HepG2 (cell line): ENCODE measurements around the gene LTC4S. TPM values are rescaled to one million over a fixed set of nuclear protein-coding genes. Genes with fewer than 3 reads are reported as not detected.
A peak's percentile ranks its signal among the peaks of the same experiment; 100 is the strongest.

Source experiments
- ATAC-seq: fragments of 200-7000 bp; cut with Tn5 transposase; 3 replicates; pipeline ENCODE4 v1.9.1; 2020; ENCODE audit warnings: mild to moderate bottlenecking, moderate library complexity
- BruUV-seq: library from RNA; stranded (reverse); fragments of 400-500 nt; replicated peaks from 2 replicates; lab custom pipeline; 2021; lab: Mats Ljungman, UMichigan
- CTCF ChIA-PET: fragments of 300-600 bp; formaldehyde crosslinking; extraction: SDS; loops from one replicate; lab custom pipeline; 2021; ENCODE audit warnings: low total read pairs, inconsistent platforms, low intra/inter-chr PET ratio; lab: Yijun Ruan, JAX
- POLR2A ChIA-PET: fragments of 350-600 bp; sonication (Branson Sonifier 250); formaldehyde crosslinking; loops from one replicate; lab custom pipeline; 2020; ENCODE audit warnings: antibody characterized with exemption, inconsistent platforms; lab: Yijun Ruan, JAX
- DNase-seq: peaks from one replicate; pipeline ENCODE4 v3.0.0-alpha.2; 2015; ENCODE audit warnings: low spot score
- FAIRE-seq: peaks from 3 replicates; lab custom pipeline; 2011; peaks lifted over from hg19 to GRCh38; lab: Jason Lieb, UNC
- H2AFZ ChIP-seq: one replicate; pipeline ENCODE4 v1.6.1; 2011; ENCODE audit warnings: low read length, inconsistent platforms
- H3K27ac ChIP-seq: fragments of 300-600 bp; 3 replicates; pipeline ENCODE4 v1.8.0; 2011; ENCODE audit warnings: mixed run types, mild to moderate bottlenecking, mixed read lengths, low read length, inconsistent platforms; ENCODE audit not compliant: insufficient read depth; ENCODE audit errors: extremely low read length
- H3K27me3 ChIP-seq, 2 experiments: fragments of 200-600 bp in 1 of 2; 2 replicates in 1 of 2; 3 replicates in 1 of 2; pipeline versions ENCODE4 v1.6.0 to v1.8.0; 2011; ENCODE audit warnings: low read length in 2 of 2, mild to moderate bottlenecking in 2 of 2, moderate library complexity in 2 of 2, inconsistent platforms in 1 of 2; ENCODE audit not compliant: insufficient read depth in 2 of 2, control insufficient read depth in 1 of 2
- H3K36me3 ChIP-seq, 2 experiments: fragments of 200-600 bp in 1 of 2; replicated peaks in 1 of 2; 2 replicates in 1 of 2; 3 replicates in 1 of 2; pipeline versions ENCODE4 v1.5.1 to v1.8.0; 2011; ENCODE audit warnings: low read length in 2 of 2, inconsistent platforms in 1 of 2; ENCODE audit not compliant: insufficient read depth in 2 of 2, control insufficient read depth in 1 of 2
- H3K4me1 ChIP-seq: 2 replicates; pipeline ENCODE4 v1.5.1; 2012; ENCODE audit warnings: low read length, inconsistent platforms; ENCODE audit not compliant: insufficient read depth
- H3K4me2 ChIP-seq: 2 replicates; pipeline ENCODE4 v1.6.0; 2011; ENCODE audit warnings: low read depth, low read length, inconsistent platforms
- H3K4me3 ChIP-seq, 3 experiments: fragments of 200-600 bp in 1 of 3; sonication (generic), shearing (Covaris generic) in 1 of 3; replicated peaks in 1 of 3; 2 replicates each; pipeline ENCODE4 v1.5.1; 2011 to 2016; ENCODE audit warnings: low read length in 3 of 3, inconsistent platforms in 2 of 3, low read depth in 2 of 3, mild to moderate bottlenecking in 2 of 3, control low read depth in 1 of 3, mixed read lengths in 1 of 3; ENCODE audit not compliant: insufficient read depth in 1 of 3
- H3K79me2 ChIP-seq: one replicate; pipeline ENCODE4 v1.6.1; 2011; ENCODE audit warnings: low read length, inconsistent platforms; ENCODE audit not compliant: insufficient read depth
- H3K9ac ChIP-seq: 2 replicates; pipeline ENCODE4 v1.6.0; 2011; ENCODE audit warnings: mild to moderate bottlenecking, low read depth, low read length, inconsistent platforms; ENCODE audit not compliant: insufficient read depth
- H3K9me3 ChIP-seq: 2 replicates; pipeline ENCODE4 v1.5.1; 2012; ENCODE audit warnings: mild to moderate bottlenecking, low read length
- H4K20me1 ChIP-seq: 2 replicates; pipeline ENCODE4 v1.6.0; 2011; ENCODE audit warnings: inconsistent platforms, mild to moderate bottlenecking, low read length, moderate library complexity; ENCODE audit not compliant: insufficient read depth
- AGO2 ChIP-seq: fragments of 200-400 bp; formaldehyde crosslinking; optimal IDR thresholded peaks from 2 replicates; pipeline ENCODE3; 2017; ENCODE audit warnings: mild to moderate bottlenecking, low read depth, low read length, moderate library complexity
- HNRNPL ChIP-seq: fragments of 200-400 bp; formaldehyde crosslinking; IDR thresholded peaks from 2 replicates; pipeline ENCODE4 v1.6.1; 2017; ENCODE audit warnings: mild to moderate bottlenecking, low read depth, low read length
- POLR2A ChIP-seq, 2 experiments: IDR thresholded peaks; 2 replicates each; pipeline ENCODE4 v1.6.1; 2011; ENCODE audit warnings: low read depth in 2 of 2, low read length in 2 of 2, mild to moderate bottlenecking in 1 of 2, moderate library complexity in 1 of 2; ENCODE audit not compliant: insufficient read depth in 1 of 2
- POLR2G ChIP-seq: fragments of 200-400 bp; formaldehyde crosslinking; IDR thresholded peaks from 2 replicates; pipeline ENCODE4 v1.6.1; 2018; ENCODE audit warnings: mild to moderate bottlenecking, low read depth, low read length, moderate library complexity
- RBFOX2 ChIP-seq: fragments of 200-400 bp; formaldehyde crosslinking; IDR thresholded peaks from 2 replicates; pipeline ENCODE4 v1.6.1; 2017; ENCODE audit warnings: low read depth, mild to moderate bottlenecking, low read length
- RBM22 ChIP-seq: fragments of 200-400 bp; formaldehyde crosslinking; optimal IDR thresholded peaks from 2 replicates; pipeline ENCODE3; 2017; ENCODE audit warnings: mild to moderate bottlenecking, low read length, moderate library complexity
- SP4 ChIP-seq: sonication (generic); formaldehyde crosslinking; IDR thresholded peaks from 2 replicates; pipeline ENCODE4 v1.8.1; 2023; ENCODE audit warnings: mild to moderate bottlenecking, missing genetic modification reagents
- SRY ChIP-seq: sonication (generic); formaldehyde crosslinking; IDR thresholded peaks from 2 replicates; pipeline ENCODE4 v1.8.0; 2022; ENCODE audit warnings: mild to moderate bottlenecking, missing genetic modification reagents
- THAP7 ChIP-seq: sonication (generic); formaldehyde crosslinking; IDR thresholded peaks from 2 replicates; pipeline ENCODE4 v1.8.1; 2023; ENCODE audit warnings: mild to moderate bottlenecking, missing genetic modification reagents
- ZBTB38 ChIP-seq: sonication (generic); formaldehyde crosslinking; IDR thresholded peaks from 2 replicates; pipeline ENCODE4 v1.5.1; 2020; ENCODE audit warnings: mild to moderate bottlenecking, missing genetic modification reagents
- ZNF687 ChIP-seq: sonication (generic); formaldehyde crosslinking; IDR thresholded peaks from 2 replicates; pipeline ENCODE4 v1.5.1; 2020; ENCODE audit warnings: mild to moderate bottlenecking, missing genetic modification reagents, moderate library complexity
- ZNF775 ChIP-seq: sonication (generic); formaldehyde crosslinking; IDR thresholded peaks from 2 replicates; pipeline ENCODE4 v1.4.0; 2020; ENCODE audit warnings: missing genetic modification reagents, mild to moderate bottlenecking, moderate library complexity, borderline replicate concordance
- WGBS: methylation state at CpG from one replicate; pipeline ENCODE4 v1.1.6; 2017; ENCODE audit warnings: low lambda C conversion rate; 5-methylcytosine and 5-hydroxymethylcytosine counted together
- in situ Hi-C: cut with HindIII; loops from 2 replicates; pipeline ENCODE4 v1.10.0; 2017; ENCODE audit warnings: low pct_unique_long_range_greater_than_20kb; ENCODE audit not compliant: extremely low pct_ligation_motif_present
- intact Hi-C: fragments of 100-400 bp; cut with micrococcal nuclease; formaldehyde crosslinking; loops from one replicate; pipeline ENCODE4 v1.10.0; 2022; ENCODE audit not compliant: unreplicated experiment
- polyA plus RNA-seq, 8 experiments: library from polyadenylated mRNA; depleted of rRNA in 3 of 8; stranded (reverse) in 7 of 8; unstranded in 1 of 8; fragments of >200 nt; fragmentation: Illumina TruSeq in 4 of 8; extraction: Trizol in 4 of 8; gene quantifications; 2 replicates each; pipeline versions ENCODE4 v1.2.1 to v1.2.3, GENCODE V29; 2011 to 2016; ENCODE audit warnings: low read depth in 4 of 8, missing spikeins in 1 of 8, mixed read lengths in 1 of 8; ENCODE audit not compliant: insufficient read depth in 1 of 8
- total RNA-seq, 5 experiments: library from RNA; depleted of rRNA; stranded (reverse); fragments of >200 nt; fragmentation: Illumina TruSeq; extraction: Trizol; gene quantifications; 2 replicates each; pipeline ENCODE4 v1.2.3, GENCODE V29; 2016; ENCODE audit warnings: low read depth in 1 of 5

Gene LTC4S
- total and polyA plus RNA-seq, 2 of the 13 experiments (the other 11 are each of a cell fraction or from before 2014, with no cell fraction given): 0.35 TPM; not detected in 1

GRCh38 chr5:179832039-179832745, 38.4 kb downstream of the LTC4S start:
- TF ChIP-seq POLR2G: peak; percentile 38
- peak; percentile 47; the same call in 1 of the 2 replicates for TF ChIP-seq ZBTB38 (CRISPR knock-in tag)
- TF ChIP-seq RBM22: peak; percentile 90
- TF ChIP-seq THAP7 (CRISPR knock-in tag): no peak
- peak; percentile 95 for TF ChIP-seq AGO2
- peak in 1 of 2 experiments; percentile 52; a peak in 3 of 4 replicates for TF ChIP-seq POLR2A (IDR thresholded peaks at IDR 0.05; ENCODE audit: insufficient read depth in 1 of 2, low read depth in 2 of 2, low read length in 2 of 2)
- peak; percentile 41; the same call in 1 of the 2 replicates for TF ChIP-seq SP4 (CRISPR knock-in tag)
- peak; percentile 91 for TF ChIP-seq RBFOX2
- no peak for TF ChIP-seq ZNF775
- TF ChIP-seq ZNF687 (CRISPR knock-in tag): 0 out of 2 replicates have a peak, but pooled peaks have one; percentile 29
- 0 out of 2 replicates have a peak, but pooled peaks have one; percentile 26 for TF ChIP-seq HNRNPL
- TF ChIP-seq SRY: no peak
- H3K27ac ChIP-seq: no peak overlapping the region
- H3K36me3 ChIP-seq: peaks cover 42 to 74% of the 10 kb centered on the region in 2 experiments
- H4K20me1 ChIP-seq: peaks cover 21% of the 10 kb centered on the region; the same call in 1 of the 2 replicates
- CTCF ChIA-PET: no interaction called here
- H3K27me3 ChIP-seq: no peaks in the 10 kb centered on the region
- no peak overlapping the region for H3K4me3 ChIP-seq
- DNase-seq: no peak
- H3K9me3 ChIP-seq: no peaks in the 10 kb centered on the region
- no TSS peak for BruUV-seq
- POLR2A ChIA-PET: interaction anchor here (1.0 to 2.9 kb wide), 8 partner anchors 10 to 69 kb away, joined by 3 to 9 read pairs (median 5); partner anchors contain the start of genes LTC4S and SQSTM1
- no peak overlapping the region for H3K9ac ChIP-seq
- FAIRE-seq: no peak
- H2AFZ ChIP-seq: no peak overlapping the region
- intact Hi-C loops (no loop called here), in situ Hi-C loops (no loop called here)
- peak; percentile 25 for ATAC-seq
- no peak overlapping the region for H3K4me2 ChIP-seq
- H3K79me2 ChIP-seq: peaks cover 3% of the 10 kb centered on the region
- 97% methylated on average over 19 of the region's 20 CpGs for WGBS
- H3K4me1 ChIP-seq: peaks cover 31% of the 10 kb centered on the region
